Smooth muscle cell (in vitro differentiated cells): ENCODE data around the gene TESK2. TPM values are rescaled to one million over a fixed set of nuclear protein-coding genes. Genes with fewer than 3 reads are reported as not detected.

Source experiments
- DNase-seq: peaks from one replicate; lab custom pipeline; 2025; ENCODE audit not compliant: unreplicated experiment; lab: John Stamatoyannopoulos, UW
- H2AFZ ChIP-seq: fragments of 200-600 bp; sonication (generic); 2 replicates; pipeline ENCODE4 v1.6.0; 2016; ENCODE audit warnings: antibody characterized with exemption, low read depth, mild to moderate bottlenecking
- H3F3A ChIP-seq: fragments of 200-600 bp; sonication (generic); 2 replicates; pipeline ENCODE4 v1.6.0; 2017; ENCODE audit warnings: antibody characterized with exemption, low read depth
- H3K27ac ChIP-seq: fragments of 200-600 bp; sonication (generic); 2 replicates; pipeline ENCODE4 v1.5.1; 2016; ENCODE audit warnings: low read depth, mild to moderate bottlenecking
- H3K27me3 ChIP-seq: fragments of 200-600 bp; sonication (generic); 2 replicates; pipeline ENCODE4 v1.6.1; 2016; ENCODE audit warnings: low read depth, mild to moderate bottlenecking
- H3K36me3 ChIP-seq: fragments of 200-600 bp; sonication (generic); 2 replicates; pipeline ENCODE4 v1.5.1; 2016; ENCODE audit warnings: low read depth
- H3K4me1 ChIP-seq: fragments of 200-600 bp; sonication (generic); 2 replicates; pipeline ENCODE4 v1.5.1; 2016; ENCODE audit warnings: low read depth
- H3K4me2 ChIP-seq: fragments of 200-600 bp; sonication (generic); 2 replicates; pipeline ENCODE4 v1.6.0; 2016; ENCODE audit warnings: mild to moderate bottlenecking
- H3K4me3 ChIP-seq: fragments of 200-600 bp; sonication (generic); 2 replicates; pipeline ENCODE4 v1.5.1; 2016; ENCODE audit warnings: mild to moderate bottlenecking
- H3K79me2 ChIP-seq: fragments of 200-600 bp; sonication (generic); 2 replicates; pipeline ENCODE4 v1.6.0; 2016; ENCODE audit warnings: low read depth, mild to moderate bottlenecking
- H3K9ac ChIP-seq: fragments of 200-600 bp; sonication (generic); 2 replicates; pipeline ENCODE4 v1.6.0; 2016; ENCODE audit warnings: low read depth
- H3K9me3 ChIP-seq: fragments of 200-600 bp; sonication (generic); replicated peaks from 2 replicates; pipeline ENCODE4 v1.5.1; 2016; ENCODE audit warnings: low read depth
- H4K20me1 ChIP-seq: fragments of 200-600 bp; sonication (generic); 2 replicates; pipeline ENCODE4 v1.6.0; 2016; ENCODE audit warnings: low read depth
- WGBS: methylation state at CpG from one replicate; pipeline ENCODE4 v1.1.7; 2016; ENCODE audit warnings: low lambda C conversion rate; 5-methylcytosine and 5-hydroxymethylcytosine counted together
- polyA plus RNA-seq: library from polyadenylated mRNA; unstranded; fragments of >200 nt; fragmentation: Nextera tagmentation; extraction: Ambion mirVana; gene quantifications from 2 replicates; pipeline ENCODE4 v1.2.1, GENCODE V29; 2016
- total RNA-seq: library from RNA; depleted of rRNA; stranded (reverse); fragments of >200 nt; gene quantifications from 2 replicates; pipeline ENCODE4 v1.2.3, GENCODE V29; 2014
- TF ChIP-seq, protein P1 (sequence below): fragments of 200-600 bp; sonication (generic); IDR thresholded peaks from 2 replicates; pipeline ENCODE4 v1.5.1; 2017; ENCODE audit warnings: borderline replicate concordance, mild to moderate bottlenecking, antibody characterized with exemption; ENCODE audit not compliant: insufficient read depth, poor library complexity, severe bottlenecking

Gene TESK2
- total and polyA plus RNA-seq, 2 experiments from 2014 or later, result 1.3 to 4.3 TPM

DNA sequence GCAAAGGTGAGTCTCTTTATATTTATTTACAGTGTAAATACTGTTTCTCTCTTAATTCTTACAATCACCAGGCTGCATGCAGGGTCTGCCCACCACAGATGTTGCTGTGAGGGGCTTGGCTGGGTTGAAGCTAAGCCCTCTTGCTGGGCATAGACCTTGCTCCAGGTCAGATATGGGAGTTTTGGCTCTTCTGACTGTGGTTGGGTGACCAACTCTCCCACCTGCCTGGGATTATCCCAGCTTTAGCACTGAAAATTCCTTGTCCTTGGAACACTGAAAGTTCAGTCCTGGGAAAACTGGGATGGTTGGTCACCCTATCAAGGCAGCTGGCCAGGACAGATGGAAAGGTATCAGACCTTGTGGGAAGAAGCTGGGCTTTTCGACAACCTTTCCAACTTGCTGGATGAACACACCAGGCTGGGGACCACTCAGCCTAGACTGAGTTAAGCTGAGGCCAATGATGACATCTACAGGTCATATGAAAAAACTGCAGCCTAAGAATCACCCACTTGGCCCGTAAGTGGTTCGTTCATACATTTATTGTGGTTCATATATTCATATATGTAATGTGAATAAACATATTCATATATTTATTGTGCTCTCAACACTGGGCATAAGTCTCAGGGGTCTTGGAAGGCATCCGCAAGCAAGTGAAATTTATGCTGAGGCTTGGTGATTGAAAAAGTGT lies 190.8 kb downstream of the TESK2 start:
- H4K20me1 ChIP-seq, result no peaks in the 10 kb centered on the region
- H3K79me2 ChIP-seq, result no peaks in the 10 kb centered on the region
- H3K36me3 ChIP-seq, result no peaks in the 10 kb centered on the region
- peaks cover 6% of the 10 kb centered on the region for H3K4me1 ChIP-seq
- no peak overlapping the region for H2AFZ ChIP-seq
- peaks cover 15% of the 10 kb centered on the region for H3F3A ChIP-seq
- TF ChIP-seq, protein P1, sequence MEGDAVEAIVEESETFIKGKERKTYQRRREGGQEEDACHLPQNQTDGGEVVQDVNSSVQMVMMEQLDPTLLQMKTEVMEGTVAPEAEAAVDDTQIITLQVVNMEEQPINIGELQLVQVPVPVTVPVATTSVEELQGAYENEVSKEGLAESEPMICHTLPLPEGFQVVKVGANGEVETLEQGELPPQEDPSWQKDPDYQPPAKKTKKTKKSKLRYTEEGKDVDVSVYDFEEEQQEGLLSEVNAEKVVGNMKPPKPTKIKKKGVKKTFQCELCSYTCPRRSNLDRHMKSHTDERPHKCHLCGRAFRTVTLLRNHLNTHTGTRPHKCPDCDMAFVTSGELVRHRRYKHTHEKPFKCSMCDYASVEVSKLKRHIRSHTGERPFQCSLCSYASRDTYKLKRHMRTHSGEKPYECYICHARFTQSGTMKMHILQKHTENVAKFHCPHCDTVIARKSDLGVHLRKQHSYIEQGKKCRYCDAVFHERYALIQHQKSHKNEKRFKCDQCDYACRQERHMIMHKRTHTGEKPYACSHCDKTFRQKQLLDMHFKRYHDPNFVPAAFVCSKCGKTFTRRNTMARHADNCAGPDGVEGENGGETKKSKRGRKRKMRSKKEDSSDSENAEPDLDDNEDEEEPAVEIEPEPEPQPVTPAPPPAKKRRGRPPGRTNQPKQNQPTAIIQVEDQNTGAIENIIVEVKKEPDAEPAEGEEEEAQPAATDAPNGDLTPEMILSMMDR, result peak; percentile 67
- no peaks in the 10 kb centered on the region for H3K9me3 ChIP-seq
- H3K27ac ChIP-seq, result no peak overlapping the region
- H3K27me3 ChIP-seq, result no peaks in the 10 kb centered on the region
- no peak for DNase-seq
- 24% methylated on average over 4 of the region's 4 CpGs for WGBS
- no peak overlapping the region for H3K4me3 ChIP-seq
- H3K9ac ChIP-seq, result no peak overlapping the region
- H3K4me2 ChIP-seq, result no peak overlapping the region

DNA sequence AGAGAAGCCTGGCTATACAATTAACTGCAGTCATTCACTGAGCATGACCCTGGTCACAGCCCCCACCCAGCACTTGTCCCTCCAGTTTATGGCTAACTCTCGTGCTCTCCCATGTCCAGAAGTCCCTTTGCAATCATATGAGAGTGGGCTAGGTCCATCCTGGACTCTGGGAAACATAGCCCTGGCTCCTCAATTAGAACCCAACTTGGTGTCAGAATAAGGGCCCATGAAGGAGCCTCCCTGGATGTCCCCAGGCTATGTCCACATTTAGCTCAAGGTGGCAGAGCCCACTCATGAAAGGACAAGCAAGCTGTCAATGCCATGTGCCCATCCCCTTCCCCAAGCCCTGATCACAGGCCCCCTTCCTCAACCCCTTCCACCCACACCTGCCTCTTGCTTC lies 191.7 kb downstream of the TESK2 start:
- Histone ChIP-seq H4K20me1 (no peaks in the 10 kb centered on the region), H3K9me3 (no peaks in the 10 kb centered on the region), H3F3A (peaks cover 15% of the 10 kb centered on the region), H3K36me3 (no peaks in the 10 kb centered on the region), H3K27ac (no peak overlapping the region), H3K4me1 (peaks cover 6% of the 10 kb centered on the region), H3K9ac (no peak overlapping the region), H3K79me2 (no peaks in the 10 kb centered on the region), H3K4me2 (no peak overlapping the region), H3K27me3 (no peaks in the 10 kb centered on the region), H3K4me3 (no peak overlapping the region), H2AFZ (no peak overlapping the region)
- 65% methylated on average over 1 of the region's 1 CpG for WGBS
- DNase-seq, result no peak
- TF ChIP-seq, protein P1, result no peak

DNA sequence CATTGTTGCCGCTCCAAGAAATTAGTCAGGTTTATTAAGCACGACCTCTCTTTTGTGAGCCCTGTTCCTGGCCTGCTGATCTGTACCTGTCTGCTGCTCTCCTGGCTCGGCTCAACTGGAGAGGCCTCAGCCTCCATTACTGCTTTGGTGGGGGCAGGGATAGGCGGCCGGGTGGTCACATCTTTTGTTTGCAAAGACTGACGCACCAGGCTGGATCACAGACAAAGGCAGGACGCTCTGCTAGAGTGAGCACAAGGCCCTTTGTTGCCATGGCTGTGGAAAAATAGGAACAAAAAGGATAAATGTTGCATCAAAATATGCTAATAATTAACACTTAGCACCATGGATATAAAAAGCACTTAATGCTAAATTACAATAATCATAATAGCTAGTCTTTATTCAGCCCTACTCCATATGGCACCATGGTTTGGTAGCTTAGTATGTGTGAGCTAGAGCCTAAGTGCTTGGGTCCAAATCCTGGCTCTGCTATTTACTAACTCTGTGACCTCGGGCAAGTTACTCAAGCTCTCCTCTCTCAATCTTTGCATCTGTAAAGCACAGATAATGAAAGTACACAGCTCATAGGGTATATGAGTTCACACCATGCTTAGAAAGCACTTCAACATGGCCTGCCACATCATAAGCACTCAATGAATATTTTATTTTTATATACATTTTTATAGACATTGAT lies 193.2 kb downstream of the TESK2 start:
- H3K9me3 ChIP-seq, result no peaks in the 10 kb centered on the region
- H3K36me3 ChIP-seq, result no peaks in the 10 kb centered on the region
- TF ChIP-seq, protein P1, result no peak
- no peak overlapping the region for H3K27ac ChIP-seq
- peaks cover 6% of the 10 kb centered on the region for H3K4me1 ChIP-seq
- no peak overlapping the region for H2AFZ ChIP-seq
- DNase-seq, result no peak
- 83% methylated on average over 8 of the region's 8 CpGs for WGBS
- H3K79me2 ChIP-seq, result no peaks in the 10 kb centered on the region
- no peaks in the 10 kb centered on the region for H4K20me1 ChIP-seq
- H3K9ac ChIP-seq, result no peak overlapping the region
- H3K4me2 ChIP-seq, result no peak overlapping the region
- peaks cover 11% of the 10 kb centered on the region for H3F3A ChIP-seq
- H3K27me3 ChIP-seq, result no peaks in the 10 kb centered on the region
- no peak overlapping the region for H3K4me3 ChIP-seq

Other genes starting within 250 kb of the TESK2 start
- not detected in 2 replicates for gene HPDL, start 164.3 kb downstream of the TESK2 start, total RNA-seq
- 0.96 and 0.98 TPM in 2 replicates for gene HPDL, start 164.3 kb downstream of the TESK2 start, polyA plus RNA-seq
- 3.2 and 3.3 TPM in 2 replicates for gene TOE1, start 151.0 kb downstream of the TESK2 start, total RNA-seq
- gene TOE1, start 151.0 kb downstream of the TESK2 start, polyA plus RNA-seq, result 2.8 and 3.3 TPM in 2 replicates
- 12.1 and 13.5 TPM in 2 replicates for gene MUTYH, start 150.7 kb downstream of the TESK2 start, total RNA-seq
- 16.5 and 17.4 TPM in 2 replicates for gene MUTYH, start 150.7 kb downstream of the TESK2 start, polyA plus RNA-seq
- gene CCDC163, start 8.9 kb upstream of the TESK2 start, total RNA-seq, result 0.18 and 2.4 TPM in 2 replicates
- 1.3 and 2.1 TPM in 2 replicates for gene CCDC163, start 8.9 kb upstream of the TESK2 start, polyA plus RNA-seq
- gene MMACHC, start 9.1 kb upstream of the TESK2 start, total RNA-seq, result 2.5 and 3.0 TPM in 2 replicates
- gene MMACHC, start 9.1 kb upstream of the TESK2 start, polyA plus RNA-seq, result 1.3 and 1.8 TPM in 2 replicates
- 299 and 303 TPM in 2 replicates for gene PRDX1, start 30.7 kb upstream of the TESK2 start, total RNA-seq
- gene PRDX1, start 30.7 kb upstream of the TESK2 start, polyA plus RNA-seq, result 369 and 409 TPM in 2 replicates
- gene AKR1A1, start 59.7 kb upstream of the TESK2 start, total RNA-seq, result 64.1 and 91.4 TPM in 2 replicates
- gene AKR1A1, start 59.7 kb upstream of the TESK2 start, polyA plus RNA-seq, result 135 and 148 TPM in 2 replicates
- gene NASP, start 92.9 kb upstream of the TESK2 start, total RNA-seq, result 40.4 and 83.0 TPM in 2 replicates
- 44.9 and 64.2 TPM in 2 replicates for gene NASP, start 92.9 kb upstream of the TESK2 start, polyA plus RNA-seq
- gene CCDC17, start 132.9 kb upstream of the TESK2 start, total RNA-seq, result 0.81 and 2.5 TPM in 2 replicates
- gene CCDC17, start 132.9 kb upstream of the TESK2 start, polyA plus RNA-seq, result 0.64 and 1.6 TPM in 2 replicates
- 93.2 and 110 TPM in 2 replicates for gene GPBP1L1, start 195.4 kb upstream of the TESK2 start, total RNA-seq
- 51.9 and 52.6 TPM in 2 replicates for gene GPBP1L1, start 195.4 kb upstream of the TESK2 start, polyA plus RNA-seq
- 19.4 and 23.3 TPM in 2 replicates for gene TMEM69, start 197.0 kb upstream of the TESK2 start, total RNA-seq
- 16.7 and 26.8 TPM in 2 replicates for gene TMEM69, start 197.0 kb upstream of the TESK2 start, polyA plus RNA-seq